ENCODE results near the gene CD52. TPM values are rescaled to one million over a fixed set of nuclear protein-coding genes. Genes with fewer than 3 reads are reported as not detected.

The CD52 gene
- total and polyA plus RNA-seq, 12 donors: 2.5 to 239 (median 5.6) TPM; not detected in 2

- TF ChIP-seq POLR2A (IDR thresholded peaks at IDR 0.05) (no peak), CTCF (IDR thresholded peaks at IDR 0.05) (no peak)
- Histone ChIP-seq H3K4me3 (no peak overlapping the region), H3K27ac (no peak overlapping the region), H3K9me3 (replicated peaks in 1 of 3) (no peaks in the 10 kb centered on the region), H3K27me3 (no peaks in the 10 kb centered on the region), H3K4me1 (replicated peaks in 1 of 2) (peaks cover 2 to 3% of the 10 kb centered on the region in 2 donors), H3K36me3 (replicated peaks in 1 of 2) (no peaks in the 10 kb centered on the region)
- DNase-seq: no peak
- intact Hi-C loops (cut with DNase I): no loop called here
- WGBS, 4 donors: 88 to 96% (median 91%) methylated on average over 6 to 11 of the region's 11 CpGs
Observed at GRCh38 chr1:26300578-26301275, 17.0 kb upstream of the CD52 start.

- WGBS, 4 donors: 66 to 80% (median 75%) methylated on average over 5 to 8 of the region's 8 CpGs
- no peaks in the 10 kb centered on the region for H3K27me3 ChIP-seq
- intact Hi-C loops (cut with DNase I): no loop called here
- H3K27ac ChIP-seq: no peak overlapping the region
- no peaks in the 10 kb centered on the region for H3K36me3 ChIP-seq (replicated peaks in 1 of 2)
- H3K4me1 ChIP-seq (replicated peaks in 1 of 2): peaks cover 4 to 9% of the 10 kb centered on the region in 2 donors
- H3K4me3 ChIP-seq: no peak overlapping the region
- no peaks in the 10 kb centered on the region for H3K9me3 ChIP-seq (replicated peaks in 1 of 3)
- no peak for DNase-seq
- TF ChIP-seq POLR2A (IDR thresholded peaks at IDR 0.05) (no peak), CTCF (IDR thresholded peaks at IDR 0.05) (no peak)
Observed at GRCh38 chr1:26302733-26303405, 14.9 kb upstream of the CD52 start.

GRCh38 chr1:26305667-26306289 lies 12.0 kb upstream of the CD52 start:
- 26 to 38% (median 30%) methylated on average over 8 of the region's 8 CpGs for WGBS, 4 donors
- Histone ChIP-seq H3K4me3 (peak overlapping the region; percentile 9 to 75 (median 46)), H3K4me1 (replicated peaks in 1 of 2) (peaks cover 4 to 9% of the 10 kb centered on the region in 2 donors), H3K27ac (peak overlapping the region in 2 of 5 donors; percentile 50 to 63), H3K9me3 (replicated peaks in 1 of 3) (no peaks in the 10 kb centered on the region), H3K27me3 (no peaks in the 10 kb centered on the region), H3K36me3 (replicated peaks in 1 of 2) (no peaks in the 10 kb centered on the region)
- TF ChIP-seq POLR2A (IDR thresholded peaks at IDR 0.05) (no peak), CTCF (IDR thresholded peaks at IDR 0.05) (no peak)
- DNase-seq: no peak
- intact Hi-C loops (cut with DNase I): no loop called here

Measured in adrenal gland (tissue), 12 donors.